ENCODE measurements around the gene HUNK.
"Not testable (repeated sequence)": the region's sequence is repeated elsewhere in the genome, so short reads cannot be mapped to it uniquely, and the experiment has no call there.

The HUNK gene

GRCh38 chr21:31871371-31871770 is 1.4 kb upstream of the HUNK start:
- not testable (repeated sequence) for DNase-seq

DNA sequence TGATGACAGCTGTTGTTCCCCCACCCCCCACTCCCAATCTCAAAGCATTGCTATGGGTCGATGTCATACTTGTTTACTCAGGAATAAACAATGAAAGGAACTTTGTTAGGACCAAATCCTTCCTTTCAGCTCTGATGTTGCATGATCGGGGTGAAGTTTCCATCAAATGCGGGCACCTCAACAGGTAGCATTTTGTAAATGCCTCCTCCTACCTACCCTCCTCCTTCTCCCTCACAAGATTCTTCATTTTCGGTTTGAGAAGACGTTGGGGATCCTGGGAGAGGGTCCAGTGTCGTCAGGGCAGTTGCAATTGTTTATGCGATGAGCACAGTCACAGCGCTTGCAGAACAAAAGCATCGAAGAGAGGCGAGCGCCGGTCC is 758 bp upstream of the HUNK start:
- no peak for DNase-seq

DNA sequence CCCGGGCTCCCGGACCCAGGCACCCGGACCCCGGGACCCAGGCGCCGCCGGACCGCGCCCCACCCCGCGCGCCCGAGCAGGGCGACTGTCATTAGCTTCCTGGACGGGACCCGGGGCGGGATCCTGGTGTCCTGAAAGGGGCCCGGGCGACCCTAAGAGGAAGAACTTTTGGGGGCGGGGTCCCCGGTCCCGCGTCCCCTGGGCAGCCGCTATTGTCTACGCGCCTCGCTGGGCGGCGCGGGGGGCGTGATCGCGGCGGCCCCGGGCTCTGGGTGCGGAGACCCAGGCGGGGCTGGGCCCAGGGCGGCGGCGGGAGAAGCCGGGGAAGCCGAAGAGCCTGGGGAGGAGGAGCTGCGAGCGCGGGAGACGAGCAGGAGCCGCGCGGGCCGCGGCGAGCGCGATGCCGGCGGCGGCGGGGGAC is 465 bp downstream of the HUNK start:
- DNase-seq, result peak; percentile 14

GRCh38 chr21:31873696-31874599 is 1.1 kb downstream of the HUNK start:
- DNase-seq, result peak; percentile 31

DNA sequence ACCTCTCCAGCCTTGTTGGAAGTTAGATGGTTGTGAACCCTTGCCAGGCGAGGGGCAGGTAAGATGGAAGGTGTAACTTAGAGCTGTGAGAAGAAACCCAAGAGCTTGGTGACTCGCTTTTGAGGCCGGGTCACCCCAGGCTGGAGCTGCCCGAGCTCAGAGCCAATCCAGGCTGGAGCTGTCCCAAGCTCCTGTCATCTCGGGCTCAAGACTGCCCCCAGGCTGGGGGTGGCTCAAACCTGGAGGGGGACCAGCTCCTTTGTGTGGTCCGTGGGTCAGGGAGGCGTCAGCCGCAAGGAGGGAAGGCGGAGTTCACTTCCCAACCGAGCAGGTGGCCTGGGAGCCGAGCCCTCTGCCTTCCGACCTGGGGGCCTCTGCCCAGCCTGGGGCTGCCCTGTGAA is 2.0 kb downstream of the HUNK start:
- DNase-seq, result no peak

DNA sequence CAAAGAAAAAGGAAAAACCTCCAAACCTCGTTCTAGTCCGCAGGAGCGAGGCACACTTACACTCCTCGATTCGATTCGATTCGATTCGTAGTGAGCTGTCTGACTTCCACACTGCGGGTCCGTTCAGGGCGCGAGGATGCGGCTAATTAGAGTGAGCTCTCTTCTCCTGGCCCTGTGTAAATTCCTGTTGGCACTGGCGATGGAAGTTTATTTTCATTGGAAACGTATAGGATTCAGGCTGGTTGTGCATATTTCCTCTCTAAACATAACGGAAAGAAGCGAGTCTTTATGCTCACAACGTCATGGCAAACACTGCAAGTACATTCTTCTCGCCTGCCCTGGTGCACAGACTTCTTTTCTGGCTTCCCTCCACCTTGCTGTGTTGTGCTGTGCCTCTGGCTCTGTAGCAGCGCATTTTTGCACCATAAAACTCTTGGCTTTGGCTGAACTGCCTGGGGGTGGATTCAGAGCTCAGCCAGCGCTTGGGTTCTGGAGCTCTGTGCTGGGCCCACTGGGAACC is 2.7 kb downstream of the HUNK start:
- peak; percentile 31 for DNase-seq

GRCh38 chr21:31877463-31877957 is 4.7 kb downstream of the HUNK start:
- no peak for DNase-seq

DNA sequence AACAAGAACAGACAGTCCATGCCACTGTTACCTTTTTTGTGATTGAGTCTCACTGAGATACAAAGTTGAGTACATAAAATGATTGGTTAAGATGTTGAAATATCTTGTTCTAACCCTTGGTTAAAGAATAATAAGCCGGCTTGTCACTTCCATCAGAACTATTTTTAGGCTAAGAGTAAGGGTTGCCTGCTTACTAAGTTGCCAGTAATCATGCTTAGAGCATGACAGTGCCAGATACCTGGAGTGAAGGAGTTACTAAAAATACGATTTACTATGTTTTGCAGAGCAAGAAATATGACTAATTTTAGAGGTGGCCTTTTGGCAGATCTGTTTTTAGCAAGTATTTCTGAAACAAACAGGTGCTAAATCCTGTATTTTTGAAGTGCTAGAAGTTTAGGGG is 6.0 kb downstream of the HUNK start:
- peak; percentile 21 for DNase-seq

DNA sequence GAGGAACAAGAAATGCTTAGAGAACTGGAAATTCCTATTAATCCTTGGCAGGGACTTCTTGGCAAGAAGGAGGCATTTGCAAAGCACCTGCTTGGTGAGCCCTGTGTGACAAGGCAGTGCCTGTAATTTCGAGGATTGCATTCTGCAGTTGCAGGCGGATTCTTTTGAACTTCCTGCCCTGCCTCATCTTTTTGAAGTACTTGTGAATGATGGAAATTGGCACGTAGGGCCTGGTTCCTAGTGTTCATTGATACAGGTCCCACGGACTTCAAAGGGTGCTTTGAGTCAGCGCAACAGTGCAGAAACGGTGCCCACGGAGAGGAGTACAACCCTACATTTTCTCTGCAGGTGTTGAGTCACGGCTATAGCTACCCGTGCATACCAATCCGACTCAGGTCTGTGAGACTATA is 6.4 kb downstream of the HUNK start:
- DNase-seq, result no peak

GRCh38 chr21:31879911-31880310 is 7.1 kb downstream of the HUNK start:
- no peak for DNase-seq

DNA sequence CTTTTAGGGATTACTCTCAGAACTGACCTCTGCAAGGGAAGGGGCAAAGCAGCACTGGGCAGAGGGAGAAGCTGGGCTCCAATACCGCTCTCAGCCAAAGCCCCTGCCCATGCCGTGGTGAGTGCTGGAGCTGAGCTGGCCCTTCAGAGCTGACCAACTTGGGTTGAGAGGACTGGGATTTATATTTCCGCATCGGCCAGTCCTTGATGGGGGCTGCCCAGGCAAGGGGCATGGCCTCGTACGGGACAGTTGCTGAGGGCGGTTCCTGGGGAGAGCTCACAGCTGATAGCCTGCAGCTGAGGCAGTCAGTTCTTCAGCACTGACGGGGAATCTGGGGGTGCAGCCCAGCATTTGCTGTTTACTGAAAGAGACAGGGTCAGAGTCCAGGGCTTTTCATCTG is 8.0 kb downstream of the HUNK start:
- no peak for DNase-seq

DNA sequence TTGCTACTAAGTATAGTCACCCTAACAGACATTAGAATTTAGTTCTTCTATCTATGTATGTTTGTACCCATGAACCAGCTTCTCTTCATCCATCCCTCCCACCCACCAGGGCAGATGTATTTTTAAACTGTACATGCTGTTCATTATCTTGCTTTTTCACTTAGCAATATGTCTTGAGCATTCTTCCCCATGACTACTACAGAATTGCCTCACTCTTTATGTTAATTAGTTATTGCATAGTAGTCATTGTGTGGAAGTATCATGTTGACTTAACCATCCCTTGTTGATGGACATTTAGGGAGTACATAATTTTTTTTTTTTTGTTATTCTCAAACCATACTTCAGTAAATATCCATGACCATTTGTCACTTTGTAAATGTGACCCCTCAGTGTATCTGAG is 9.9 kb downstream of the HUNK start:
- DNase-seq, result no peak

DNA sequence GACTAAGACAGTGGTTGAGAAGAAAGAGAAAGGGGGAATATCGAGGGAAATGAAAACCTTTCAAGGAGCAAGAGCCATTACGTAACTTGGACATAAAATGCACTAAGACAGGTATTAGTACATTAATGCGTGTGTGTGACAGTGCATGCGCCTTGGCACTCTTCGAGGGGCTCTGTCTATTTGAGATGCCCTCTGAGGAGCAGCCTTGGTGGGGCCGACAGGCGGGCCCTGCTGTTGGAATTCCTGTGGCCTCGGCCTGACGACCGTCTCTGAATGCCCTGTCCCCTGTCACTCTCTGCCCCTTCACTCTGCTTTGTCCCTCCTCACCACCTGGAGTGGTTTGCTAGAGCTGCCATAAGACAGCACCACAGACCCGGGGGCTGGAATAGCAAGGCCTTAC is 12.3 kb downstream of the HUNK start:
- no peak for DNase-seq

GRCh38 chr21:31886915-31887314 is 14.1 kb downstream of the HUNK start:
- no peak for DNase-seq

DNA sequence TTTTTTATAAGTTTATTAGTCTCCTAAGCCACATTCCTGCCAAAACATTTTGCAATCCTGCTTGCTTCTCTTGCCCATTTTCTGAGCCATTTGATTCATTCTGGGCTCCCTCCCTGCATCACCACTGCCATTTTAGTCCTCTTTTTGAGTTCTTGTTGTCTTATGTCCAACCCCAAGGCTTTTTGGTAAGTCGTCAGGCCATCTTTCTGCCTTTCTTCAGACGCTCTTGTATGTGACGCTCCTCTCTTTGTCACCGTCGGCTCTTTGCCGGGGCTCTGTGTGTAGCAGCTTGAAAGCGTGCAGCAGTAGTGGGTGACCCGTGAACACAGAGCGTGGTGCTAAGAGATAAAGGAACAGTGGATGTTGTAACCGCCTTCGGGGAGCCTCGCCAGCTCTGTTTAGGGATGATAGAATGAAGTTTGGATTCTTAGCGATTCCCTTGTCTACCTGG is 14.6 kb downstream of the HUNK start:
- DNase-seq, result no peak

DNA sequence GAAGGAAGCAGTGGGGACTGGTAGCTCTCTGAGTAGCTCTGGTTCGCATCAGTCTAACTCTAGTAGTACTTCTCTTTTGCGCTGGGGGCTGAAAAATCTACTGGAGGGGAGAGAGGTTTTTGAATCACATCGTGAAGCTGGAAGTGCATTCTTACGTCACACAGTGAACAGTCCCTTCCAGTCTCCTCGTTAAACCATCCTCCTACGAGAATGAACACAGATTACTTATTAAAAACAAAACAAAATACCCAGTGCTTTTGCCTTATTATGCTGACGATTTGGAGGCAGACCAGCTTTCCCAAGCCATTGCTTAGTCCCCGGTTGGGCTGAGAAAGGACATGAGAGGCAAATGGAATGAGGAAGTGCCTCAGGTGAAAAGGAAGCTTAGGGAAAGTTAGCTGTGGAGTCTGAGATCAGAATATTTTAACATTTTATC is 16.1 kb downstream of the HUNK start:
- no peak for DNase-seq

DNA sequence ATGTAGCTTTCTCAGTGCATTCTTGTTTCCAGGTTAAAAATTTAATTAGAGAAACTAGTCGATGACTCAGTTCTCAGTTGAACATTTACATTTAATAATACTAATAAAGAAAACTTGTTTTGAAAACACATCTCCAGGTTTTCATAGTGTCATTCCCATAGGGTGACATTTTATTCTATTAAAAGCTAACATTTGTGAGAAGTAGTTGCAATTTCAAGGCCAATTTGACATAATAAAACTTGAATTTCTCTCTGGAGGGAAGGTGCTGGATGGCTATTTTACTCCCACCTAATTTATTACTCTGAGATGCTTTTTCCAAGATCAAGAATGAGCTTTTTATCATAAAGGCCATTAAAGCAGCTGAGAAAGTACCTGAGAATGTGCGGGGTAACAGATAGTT is 16.6 kb downstream of the HUNK start:
- no peak for DNase-seq

DNA sequence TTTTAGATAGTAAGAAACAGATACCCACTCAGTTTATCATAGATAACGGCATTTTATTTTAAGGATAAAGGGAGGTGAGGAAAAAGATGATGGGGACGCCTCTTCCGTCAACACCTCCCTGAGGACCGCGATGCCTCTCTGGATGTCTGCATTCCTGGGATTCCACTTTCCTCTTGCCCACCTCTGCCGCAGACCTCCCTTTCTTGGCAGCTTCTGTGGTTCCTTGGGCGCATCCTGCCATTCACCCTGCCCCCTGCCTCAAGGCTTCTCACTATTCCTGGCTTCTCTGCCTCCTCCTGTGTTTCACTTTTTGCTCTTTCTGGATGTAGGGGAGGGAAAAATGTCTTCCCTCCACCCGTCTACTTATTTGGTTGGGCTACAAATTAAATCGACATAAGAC is 19.9 kb downstream of the HUNK start:
- DNase-seq, result no peak

DNA sequence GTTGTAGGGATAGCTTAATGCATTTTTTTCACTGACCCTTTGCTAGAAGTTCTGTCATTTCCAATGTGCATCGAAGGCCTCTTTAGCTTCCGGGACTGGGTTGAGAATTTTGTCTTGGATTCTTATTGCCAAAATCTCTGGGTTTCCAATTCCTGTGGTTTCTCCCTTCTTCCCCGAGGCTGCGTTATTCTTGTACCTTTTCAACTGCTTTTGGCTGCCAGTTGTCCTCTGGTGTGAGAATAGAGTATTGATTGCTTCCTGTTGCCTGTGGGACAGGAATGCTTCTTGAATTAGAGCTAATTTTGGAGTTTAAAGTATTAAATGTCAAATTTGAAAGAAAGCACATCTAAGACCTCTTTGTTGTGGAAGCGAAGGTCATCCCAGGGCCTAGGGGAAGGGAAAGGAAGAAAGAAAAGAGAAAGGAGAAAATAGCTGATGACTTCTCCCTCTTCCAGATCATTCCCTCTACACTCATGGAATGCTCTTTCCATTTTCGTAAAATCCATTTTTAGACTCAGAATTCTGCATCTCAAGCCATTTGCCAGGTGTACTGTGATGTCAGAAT is 21.1 kb downstream of the HUNK start:
- peak; percentile 75 for DNase-seq

DNA sequence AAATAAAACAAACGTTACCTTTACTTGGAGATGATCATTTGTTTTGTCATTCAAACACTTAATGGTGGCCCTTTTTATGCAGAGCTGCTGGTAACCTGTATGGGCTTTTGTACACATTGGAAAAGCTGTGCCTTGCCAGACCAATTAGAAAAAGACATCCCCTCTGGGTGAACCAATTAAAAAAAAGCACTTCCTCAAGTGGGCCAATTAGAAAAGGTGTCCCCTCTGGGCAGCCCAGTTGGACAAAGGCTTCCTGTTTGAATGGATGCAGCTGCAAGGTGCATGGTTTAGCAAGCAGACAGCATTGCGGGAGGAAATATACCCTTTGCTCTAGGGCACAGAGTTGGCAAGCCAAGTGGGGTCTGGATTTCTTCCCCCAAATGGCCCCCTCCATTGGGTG is 21.6 kb downstream of the HUNK start:
- DNase-seq, result no peak

GRCh38 chr21:31895077-31895835 is 22.4 kb downstream of the HUNK start:
- DNase-seq, result peak; percentile 62

GRCh38 chr21:31896019-31896418 is 23.2 kb downstream of the HUNK start:
- DNase-seq, result no peak

DNA sequence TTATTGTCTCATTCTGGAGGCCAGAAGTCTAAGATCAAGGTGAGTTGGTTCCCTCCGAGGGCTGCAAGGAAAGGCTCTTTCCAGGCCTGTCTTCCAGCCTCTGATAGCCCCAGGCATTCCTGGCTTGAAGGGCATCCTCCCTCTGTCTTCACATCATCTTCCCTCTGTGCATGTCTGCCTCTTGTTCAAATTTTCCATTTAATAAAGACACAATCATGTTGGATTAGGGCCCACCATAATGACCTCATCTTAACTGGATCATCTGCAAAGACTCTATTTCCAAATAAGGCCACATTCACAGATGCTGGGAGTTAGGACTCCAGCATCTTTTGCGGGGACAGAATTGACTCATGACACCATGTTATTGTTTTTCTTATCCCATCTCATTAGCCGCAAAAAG is 24.5 kb downstream of the HUNK start:
- peak; percentile 80 for DNase-seq

Measured in fibroblast of upper back skin (primary cell).